Measurements from ENCODE around the gene DIS3L2. TPM values are rescaled to one million over a fixed set of nuclear protein-coding genes. Genes with fewer than 3 reads are reported as not detected.
"Not testable (repeated sequence)": the region's sequence is repeated elsewhere in the genome, so short reads cannot be mapped to it uniquely, and the experiment has no call there.

DIS3L2 gene
- total and polyA plus RNA-seq, 2 experiments from 2014 or later: 15.2 to 25.3 TPM

DNA sequence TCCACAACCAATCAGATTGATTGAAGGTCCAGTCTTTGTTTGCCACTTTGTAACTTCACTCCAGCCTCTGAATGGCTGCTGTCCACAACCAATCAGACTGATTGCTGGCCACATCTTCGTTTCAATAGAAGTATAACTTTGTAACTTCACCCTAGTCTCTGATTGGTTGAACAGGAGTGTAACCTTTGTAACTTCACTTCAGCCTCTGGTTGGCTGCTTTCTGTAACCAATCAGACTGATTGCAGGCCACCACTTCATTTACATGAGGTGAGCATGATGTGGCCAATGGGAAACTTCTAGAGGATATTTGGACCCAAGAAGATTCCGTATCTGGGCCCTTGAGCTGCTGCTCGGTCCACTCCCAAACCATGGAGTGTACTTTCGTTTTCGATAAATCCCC lies 400.1 kb downstream of the DIS3L2 start (continued):
- no peak for TF ChIP-seq ZNF114 (CRISPR knock-in tag; IDR thresholded peaks at IDR 0.05)
- TF ChIP-seq NANOG (IDR thresholded peaks at IDR 0.05; ENCODE audit: borderline replicate concordance): no peak

DNA sequence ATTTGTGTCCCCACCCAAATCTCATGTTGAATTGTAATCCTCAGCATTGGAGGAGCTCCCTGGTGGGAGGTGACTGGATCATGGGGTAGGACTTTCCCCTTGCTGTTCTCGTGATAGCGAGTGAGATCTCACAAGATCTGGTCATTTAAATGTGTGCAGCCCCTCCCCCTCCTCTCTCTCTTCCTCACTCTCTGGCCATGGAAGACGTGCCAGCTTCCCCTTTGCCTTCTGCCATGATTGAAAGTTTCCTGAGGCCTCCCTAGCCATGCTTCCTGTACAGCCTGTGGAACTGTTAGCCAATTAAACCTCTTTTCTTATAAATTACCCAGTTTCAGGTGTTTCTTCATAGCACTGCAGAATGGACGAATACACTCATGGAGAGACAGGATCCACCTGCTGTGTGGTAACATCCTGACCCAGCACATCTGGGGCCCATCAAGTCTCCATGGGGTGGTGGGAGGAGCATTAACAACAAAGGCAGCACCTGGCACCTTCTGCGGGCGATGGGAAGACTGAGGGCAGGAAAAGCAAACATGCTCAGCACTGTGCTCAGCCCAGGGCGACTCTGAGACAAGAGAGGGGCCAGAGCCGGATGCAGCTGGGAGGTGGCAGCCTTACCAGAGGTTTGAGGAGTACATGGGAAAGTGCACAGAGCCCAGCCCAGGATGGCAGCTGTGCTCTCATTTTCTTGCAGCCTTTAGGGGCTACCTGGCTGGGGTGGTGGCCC lies 400.8 kb downstream of the DIS3L2 start:
- TF ChIP-seq, protein P1, sequence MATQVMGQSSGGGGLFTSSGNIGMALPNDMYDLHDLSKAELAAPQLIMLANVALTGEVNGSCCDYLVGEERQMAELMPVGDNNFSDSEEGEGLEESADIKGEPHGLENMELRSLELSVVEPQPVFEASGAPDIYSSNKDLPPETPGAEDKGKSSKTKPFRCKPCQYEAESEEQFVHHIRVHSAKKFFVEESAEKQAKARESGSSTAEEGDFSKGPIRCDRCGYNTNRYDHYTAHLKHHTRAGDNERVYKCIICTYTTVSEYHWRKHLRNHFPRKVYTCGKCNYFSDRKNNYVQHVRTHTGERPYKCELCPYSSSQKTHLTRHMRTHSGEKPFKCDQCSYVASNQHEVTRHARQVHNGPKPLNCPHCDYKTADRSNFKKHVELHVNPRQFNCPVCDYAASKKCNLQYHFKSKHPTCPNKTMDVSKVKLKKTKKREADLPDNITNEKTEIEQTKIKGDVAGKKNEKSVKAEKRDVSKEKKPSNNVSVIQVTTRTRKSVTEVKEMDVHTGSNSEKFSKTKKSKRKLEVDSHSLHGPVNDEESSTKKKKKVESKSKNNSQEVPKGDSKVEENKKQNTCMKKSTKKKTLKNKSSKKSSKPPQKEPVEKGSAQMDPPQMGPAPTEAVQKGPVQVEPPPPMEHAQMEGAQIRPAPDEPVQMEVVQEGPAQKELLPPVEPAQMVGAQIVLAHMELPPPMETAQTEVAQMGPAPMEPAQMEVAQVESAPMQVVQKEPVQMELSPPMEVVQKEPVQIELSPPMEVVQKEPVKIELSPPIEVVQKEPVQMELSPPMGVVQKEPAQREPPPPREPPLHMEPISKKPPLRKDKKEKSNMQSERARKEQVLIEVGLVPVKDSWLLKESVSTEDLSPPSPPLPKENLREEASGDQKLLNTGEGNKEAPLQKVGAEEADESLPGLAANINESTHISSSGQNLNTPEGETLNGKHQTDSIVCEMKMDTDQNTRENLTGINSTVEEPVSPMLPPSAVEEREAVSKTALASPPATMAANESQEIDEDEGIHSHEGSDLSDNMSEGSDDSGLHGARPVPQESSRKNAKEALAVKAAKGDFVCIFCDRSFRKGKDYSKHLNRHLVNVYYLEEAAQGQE (IDR thresholded peaks at IDR 0.05; ENCODE audit: unreplicated experiment): no peak
- TF ChIP-seq EZH2phosphoT487 (IDR thresholded peaks at IDR 0.05; ENCODE audit: unreplicated experiment): no peak
- TF ChIP-seq CREB1 (CRISPR knock-in tag; IDR thresholded peaks at IDR 0.05; ENCODE audit: low read depth): no peak
- H3K9me3 Mint-ChIP-seq: peaks cover 3% of the 10 kb centered on the region; the same call in 2 of the 3 replicates

DNA sequence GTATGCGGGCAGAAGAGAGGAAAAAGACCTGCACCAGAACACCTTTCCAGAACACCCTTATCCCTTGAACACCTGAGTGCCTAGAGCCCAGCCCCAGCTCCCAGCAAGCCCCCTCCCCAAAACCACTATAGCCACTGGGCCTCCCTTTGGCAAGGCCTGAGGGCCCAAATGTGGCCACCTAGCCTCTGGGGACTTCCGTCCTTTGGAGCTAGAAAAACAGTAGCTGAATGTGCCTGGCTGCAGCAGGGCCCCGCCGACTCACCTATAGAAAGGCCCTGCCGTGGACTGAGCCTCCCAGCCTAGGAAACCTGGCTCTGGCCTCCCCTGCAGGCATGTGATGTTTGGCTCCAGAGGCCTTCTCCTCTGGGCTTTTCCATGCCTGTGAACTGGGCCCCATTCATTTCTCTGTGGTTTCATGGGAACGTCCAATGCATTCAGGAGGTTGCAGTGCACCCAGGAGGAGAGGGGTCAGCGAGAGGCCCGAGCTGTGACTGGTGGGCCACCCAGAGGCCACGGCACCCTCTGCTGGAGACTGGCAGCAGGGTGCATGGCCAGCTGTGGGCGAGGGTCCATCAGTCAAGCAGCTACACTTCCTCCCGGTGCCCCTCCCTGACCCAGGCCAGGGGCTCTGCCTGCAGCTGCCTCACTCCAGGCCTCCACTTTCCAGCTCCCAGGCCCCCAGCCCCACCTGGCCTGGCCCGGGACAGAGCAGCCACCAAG lies 401.7 kb downstream of the DIS3L2 start:
- H3K4me3 Mint-ChIP-seq; H3K9me3 Mint-ChIP-seq; H3K27ac ChIP-seq (ENCODE audit: low read depth); H3K4me3 ChIP-seq; H3K27ac Mint-ChIP-seq; H2AFZ ChIP-seq; H3K36me3 ChIP-seq (ENCODE audit: insufficient read depth); H3K9me2 ChIP-seq (ENCODE audit: insufficient read depth); H3K79me2 ChIP-seq (replicated peaks; ENCODE audit: insufficient read depth); DNase-seq (ENCODE audit: low spot score); H3K4me2 ChIP-seq; ATAC-seq; H3K27me3 ChIP-seq (ENCODE audit: insufficient read depth); H3K36me3 Mint-ChIP-seq (ENCODE audit: low read depth); H3K27me3 Mint-ChIP-seq (ENCODE audit: insufficient read depth, low read depth, poor library complexity); H3F3A ChIP-seq (replicated peaks; ENCODE audit: low read depth); H3K4me1 ChIP-seq (ENCODE audit: insufficient read depth); H4K20me1 ChIP-seq (replicated peaks; ENCODE audit: insufficient read depth): not testable (repeated sequence)
- TF ChIP-seq, protein P2, sequence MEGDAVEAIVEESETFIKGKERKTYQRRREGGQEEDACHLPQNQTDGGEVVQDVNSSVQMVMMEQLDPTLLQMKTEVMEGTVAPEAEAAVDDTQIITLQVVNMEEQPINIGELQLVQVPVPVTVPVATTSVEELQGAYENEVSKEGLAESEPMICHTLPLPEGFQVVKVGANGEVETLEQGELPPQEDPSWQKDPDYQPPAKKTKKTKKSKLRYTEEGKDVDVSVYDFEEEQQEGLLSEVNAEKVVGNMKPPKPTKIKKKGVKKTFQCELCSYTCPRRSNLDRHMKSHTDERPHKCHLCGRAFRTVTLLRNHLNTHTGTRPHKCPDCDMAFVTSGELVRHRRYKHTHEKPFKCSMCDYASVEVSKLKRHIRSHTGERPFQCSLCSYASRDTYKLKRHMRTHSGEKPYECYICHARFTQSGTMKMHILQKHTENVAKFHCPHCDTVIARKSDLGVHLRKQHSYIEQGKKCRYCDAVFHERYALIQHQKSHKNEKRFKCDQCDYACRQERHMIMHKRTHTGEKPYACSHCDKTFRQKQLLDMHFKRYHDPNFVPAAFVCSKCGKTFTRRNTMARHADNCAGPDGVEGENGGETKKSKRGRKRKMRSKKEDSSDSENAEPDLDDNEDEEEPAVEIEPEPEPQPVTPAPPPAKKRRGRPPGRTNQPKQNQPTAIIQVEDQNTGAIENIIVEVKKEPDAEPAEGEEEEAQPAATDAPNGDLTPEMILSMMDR (conservative IDR thresholded peaks at IDR 0.05; ENCODE audit: low read depth in 2 of 2): peak in 1 of 2 experiments; percentile 25; a peak in 1 of 4 replicates
- peaks cover 20% of the 10 kb centered on the region for H3K4me1 Mint-ChIP-seq

More for the DNA sequence above, 400.8 kb downstream of the DIS3L2 start:
- H3K36me3 ChIP-seq (ENCODE audit: insufficient read depth): no peaks in the 10 kb centered on the region
- no peak overlapping the region for H3K4me3 ChIP-seq
- ATAC-seq (no peak), DNase-seq (ENCODE audit: low spot score) (no peak)
- no peaks in the 10 kb centered on the region for H3K9me2 ChIP-seq (ENCODE audit: insufficient read depth)
- no peaks in the 10 kb centered on the region for H3K4me1 ChIP-seq (ENCODE audit: insufficient read depth)
- no peak overlapping the region for H3K4me2 ChIP-seq
- Mint-ChIP-seq H3K27me3 (ENCODE audit: insufficient read depth, low read depth, poor library complexity) (peaks cover 5% of the 10 kb centered on the region), H3K4me1 (peaks cover 16% of the 10 kb centered on the region), H3K27ac (no peak overlapping the region), H3K36me3 (ENCODE audit: low read depth) (no peaks in the 10 kb centered on the region), H3K4me3 (no peak overlapping the region)
- peak overlapping the region; percentile 23; the same call in 1 of the 2 replicates for H2AFZ ChIP-seq
- H3F3A ChIP-seq (replicated peaks; ENCODE audit: low read depth): no peaks in the 10 kb centered on the region
- H4K20me1 ChIP-seq (replicated peaks; ENCODE audit: insufficient read depth): no peaks in the 10 kb centered on the region
- H3K27ac ChIP-seq (ENCODE audit: low read depth): no peak overlapping the region
- no peaks in the 10 kb centered on the region for H3K79me2 ChIP-seq (replicated peaks; ENCODE audit: insufficient read depth)
- no peaks in the 10 kb centered on the region for H3K27me3 ChIP-seq (ENCODE audit: insufficient read depth)
